IgD-negative memory B cell (primary cell): ENCODE measurements around the gene HSD3B7. TPM values are rescaled to one million over a fixed set of nuclear protein-coding genes. Genes with fewer than 3 reads are reported as not detected.

ENCODE experiments used
- H3K27ac Mint-ChIP-seq, 3 donors: one replicate each; pipeline ENCODE4 v1.8.0; 2020 to 2022; ENCODE audit warnings: mild to moderate bottlenecking in 3 of 3, mixed read lengths in 3 of 3, moderate library complexity in 1 of 3
- H3K27me3 Mint-ChIP-seq: one replicate; pipeline ENCODE4 v1.8.0; 2021; ENCODE audit warnings: mixed read lengths
- H3K36me3 Mint-ChIP-seq: one replicate; pipeline ENCODE4 v1.8.0; 2020; ENCODE audit warnings: mild to moderate bottlenecking, mixed read lengths
- H3K4me1 Mint-ChIP-seq, 3 donors: one replicate each; pipeline ENCODE4 v1.8.0; 2020 to 2022; ENCODE audit warnings: mixed read lengths in 3 of 3, mild to moderate bottlenecking in 1 of 3
- H3K4me3 Mint-ChIP-seq, 4 donors: one replicate each; pipeline ENCODE4 v1.8.0; 2020 to 2022; ENCODE audit warnings: mild to moderate bottlenecking in 4 of 4, mixed read lengths in 4 of 4, moderate library complexity in 3 of 4
- H3K9me3 Mint-ChIP-seq, 3 donors: one replicate each; pipeline ENCODE4 v1.8.0; 2020 to 2021; ENCODE audit warnings: mixed read lengths in 3 of 3, mild to moderate bottlenecking in 1 of 3
- polyA plus RNA-seq: library from polyadenylated mRNA; unstranded; fragments of 300-500 nt; fragmentation: Illumina TruSeq; gene quantifications from one replicate; pipeline ENCODE4 v1.2.3, GENCODE V29; 2021

HSD3B7 gene
- polyA plus RNA-seq, 1 donor from 2014 or later = not detected

DNA sequence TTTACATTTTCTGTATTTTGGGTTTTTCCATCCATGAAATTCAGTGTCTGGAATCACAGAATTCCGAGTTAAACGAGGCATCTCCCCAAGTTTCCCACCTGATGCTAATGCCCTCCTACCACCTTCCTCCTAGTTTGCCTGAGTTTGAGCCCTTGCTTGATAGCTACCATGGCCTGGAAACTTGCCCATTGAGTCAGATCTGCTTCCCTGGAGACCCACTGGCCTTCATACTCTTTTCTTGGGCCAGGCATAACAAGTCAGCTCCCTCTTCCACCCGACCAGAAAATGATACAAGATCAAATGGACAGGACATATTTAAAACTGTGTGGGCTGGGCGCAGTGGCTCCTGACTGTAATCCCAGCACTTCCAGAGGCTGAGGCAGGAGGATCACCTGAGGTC, 17.2 kb upstream of the HSD3B7 start:
- no peaks in the 10 kb centered on the region for H3K9me3 Mint-ChIP-seq
- H3K36me3 Mint-ChIP-seq = peaks cover 12% of the 10 kb centered on the region
- H3K27me3 Mint-ChIP-seq = no peaks in the 10 kb centered on the region
- H3K4me1 Mint-ChIP-seq = peaks cover 2 to 5% (median 2%) of the 10 kb centered on the region in 3 donors
- H3K27ac Mint-ChIP-seq = peak overlapping the region in 1 of 3 donors; percentile 72
- no peak overlapping the region for H3K4me3 Mint-ChIP-seq

DNA sequence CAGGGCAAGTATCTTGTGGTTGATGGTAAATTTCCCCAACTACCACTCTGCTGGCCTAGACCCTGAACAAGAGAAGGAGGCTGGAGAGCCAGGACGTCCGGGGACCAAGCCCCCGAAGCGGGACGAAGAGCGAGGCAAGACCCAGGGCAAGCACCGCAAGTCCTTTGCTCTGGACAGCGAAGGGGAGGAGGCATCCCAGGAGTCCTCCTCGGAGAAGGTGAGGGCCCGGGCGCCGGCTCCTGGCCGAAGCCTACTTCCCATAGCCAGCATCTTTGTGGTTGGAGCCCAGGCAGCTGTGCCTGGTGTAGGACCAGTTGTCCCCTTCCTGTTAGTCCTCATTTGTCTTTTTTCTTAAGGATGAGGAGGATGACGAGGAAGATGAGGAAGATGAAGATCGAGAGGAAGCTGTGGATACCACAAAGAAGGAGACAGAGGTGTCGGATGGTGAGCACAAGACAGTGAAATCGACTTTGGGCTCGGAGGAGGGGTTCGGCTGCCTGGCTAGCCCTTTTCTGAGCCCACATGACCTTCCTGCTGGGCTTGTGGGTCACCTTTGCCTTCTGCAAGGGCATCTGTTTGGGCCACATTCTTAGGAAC, 15.7 kb upstream of the HSD3B7 start:
- H3K27me3 Mint-ChIP-seq = no peaks in the 10 kb centered on the region
- peaks cover 12% of the 10 kb centered on the region for H3K36me3 Mint-ChIP-seq
- H3K27ac Mint-ChIP-seq = peak overlapping the region in 1 of 3 donors; percentile 49
- H3K9me3 Mint-ChIP-seq = no peaks in the 10 kb centered on the region
- H3K4me3 Mint-ChIP-seq = no peak overlapping the region
- H3K4me1 Mint-ChIP-seq = peaks cover 0 to 2% (median 2%) of the 10 kb centered on the region in 3 donors

DNA sequence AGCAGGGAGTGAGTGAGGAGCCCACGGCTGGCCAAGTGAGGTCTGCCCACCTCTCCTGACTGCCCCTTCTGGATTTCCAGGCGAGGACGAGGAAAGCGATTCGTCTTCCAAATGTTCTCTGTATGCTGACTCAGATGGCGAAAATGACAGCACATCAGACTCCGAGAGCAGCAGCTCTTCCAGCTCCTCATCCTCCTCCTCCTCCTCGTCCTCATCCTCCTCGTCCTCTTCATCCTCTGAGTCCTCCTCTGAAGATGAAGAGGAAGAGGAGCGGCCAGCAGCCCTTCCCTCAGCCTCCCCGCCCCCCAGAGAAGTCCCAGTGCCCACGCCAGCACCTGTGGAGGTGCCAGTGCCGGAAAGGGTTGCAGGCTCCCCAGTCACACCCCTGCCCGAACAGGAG, 13.7 kb upstream of the HSD3B7 start:
- peaks cover 13% of the 10 kb centered on the region for H3K36me3 Mint-ChIP-seq
- no peaks in the 10 kb centered on the region for H3K9me3 Mint-ChIP-seq
- no peak overlapping the region for H3K27ac Mint-ChIP-seq
- no peaks in the 10 kb centered on the region for H3K27me3 Mint-ChIP-seq
- no peak overlapping the region for H3K4me3 Mint-ChIP-seq
- peaks cover 0 to 2% (median 0%) of the 10 kb centered on the region in 3 donors for H3K4me1 Mint-ChIP-seq

DNA sequence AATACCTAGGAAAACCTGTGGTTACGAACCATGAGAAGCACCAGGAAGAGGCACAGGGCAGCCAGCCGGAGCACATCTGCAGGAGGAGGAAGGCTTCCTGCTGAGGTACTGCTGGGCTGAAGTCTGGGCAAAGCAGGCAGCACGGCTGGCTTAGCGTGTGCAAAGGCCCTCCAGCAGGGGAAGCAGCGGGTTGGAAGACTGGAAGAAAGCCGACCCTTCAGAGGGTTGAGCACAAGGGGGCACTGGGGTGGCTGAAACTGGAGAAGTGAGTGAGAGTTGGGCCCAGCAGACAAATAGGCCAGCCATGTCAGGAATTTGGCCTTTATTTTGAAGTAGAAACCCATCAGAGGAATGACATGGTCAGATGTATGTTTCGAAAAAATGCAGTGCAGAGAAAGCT, 12.1 kb upstream of the HSD3B7 start:
- H3K36me3 Mint-ChIP-seq = peaks cover 8% of the 10 kb centered on the region
- peak overlapping the region in 1 of 4 donors; percentile 55 for H3K4me3 Mint-ChIP-seq
- peak overlapping the region in 1 of 3 donors; percentile 80 for H3K27ac Mint-ChIP-seq
- H3K27me3 Mint-ChIP-seq = no peaks in the 10 kb centered on the region
- no peaks in the 10 kb centered on the region for H3K9me3 Mint-ChIP-seq
- no peaks in the 10 kb centered on the region for H3K4me1 Mint-ChIP-seq

DNA sequence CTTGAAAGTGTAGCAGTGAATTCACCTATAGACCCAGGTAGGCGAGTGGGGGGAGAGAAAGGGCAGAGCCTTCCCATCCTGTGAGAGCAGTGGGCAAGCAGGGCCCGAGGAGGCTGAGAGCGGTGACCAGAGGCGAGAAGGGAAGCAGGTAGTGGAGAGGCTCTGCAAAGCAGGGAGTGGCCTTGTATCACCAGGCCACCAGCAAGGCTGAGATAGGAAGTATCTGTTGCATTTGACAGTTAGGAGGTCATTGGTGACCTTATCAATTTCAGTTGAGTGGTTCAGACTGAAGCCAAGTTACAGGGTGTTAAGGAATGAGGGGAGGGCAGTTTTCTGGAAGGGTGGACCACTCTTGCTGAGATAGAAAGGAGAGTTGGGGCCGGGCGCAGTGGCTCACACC, 10.7 kb upstream of the HSD3B7 start:
- Mint-ChIP-seq H3K4me1 (peaks cover 0 to 2% (median 0%) of the 10 kb centered on the region in 3 donors), H3K9me3 (no peaks in the 10 kb centered on the region), H3K27ac (peak overlapping the region in 1 of 3 donors; percentile 59), H3K4me3 (no peak overlapping the region), H3K27me3 (no peaks in the 10 kb centered on the region), H3K36me3 (peaks cover 10% of the 10 kb centered on the region)

DNA sequence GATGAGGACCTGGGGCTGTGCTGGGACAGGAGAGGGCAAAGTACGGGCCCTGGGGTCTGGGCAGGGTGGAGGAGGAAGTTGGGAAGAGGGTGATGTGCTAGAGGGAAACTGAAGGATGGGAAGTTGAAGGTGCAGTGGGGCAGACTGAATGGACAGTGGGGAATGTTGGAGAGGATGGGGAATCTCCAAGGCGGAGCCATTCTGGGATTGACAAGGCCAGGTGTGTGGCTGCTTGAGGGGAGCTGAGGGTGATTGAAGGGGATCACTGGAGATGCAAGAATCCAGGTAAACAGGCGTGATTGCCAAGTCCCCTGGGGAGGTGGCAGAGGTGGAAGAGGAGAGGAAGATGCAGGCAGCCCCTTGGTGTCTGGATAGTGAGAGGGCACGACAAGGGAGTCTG, 8.5 kb upstream of the HSD3B7 start:
- H3K4me1 Mint-ChIP-seq = peaks cover 0 to 2% (median 0%) of the 10 kb centered on the region in 3 donors
- H3K27me3 Mint-ChIP-seq = no peaks in the 10 kb centered on the region
- H3K4me3 Mint-ChIP-seq = peak overlapping the region in 1 of 4 donors; percentile 72
- H3K9me3 Mint-ChIP-seq = no peaks in the 10 kb centered on the region
- peak overlapping the region in 1 of 3 donors; percentile 92 for H3K27ac Mint-ChIP-seq
- H3K36me3 Mint-ChIP-seq = peaks cover 8% of the 10 kb centered on the region

DNA sequence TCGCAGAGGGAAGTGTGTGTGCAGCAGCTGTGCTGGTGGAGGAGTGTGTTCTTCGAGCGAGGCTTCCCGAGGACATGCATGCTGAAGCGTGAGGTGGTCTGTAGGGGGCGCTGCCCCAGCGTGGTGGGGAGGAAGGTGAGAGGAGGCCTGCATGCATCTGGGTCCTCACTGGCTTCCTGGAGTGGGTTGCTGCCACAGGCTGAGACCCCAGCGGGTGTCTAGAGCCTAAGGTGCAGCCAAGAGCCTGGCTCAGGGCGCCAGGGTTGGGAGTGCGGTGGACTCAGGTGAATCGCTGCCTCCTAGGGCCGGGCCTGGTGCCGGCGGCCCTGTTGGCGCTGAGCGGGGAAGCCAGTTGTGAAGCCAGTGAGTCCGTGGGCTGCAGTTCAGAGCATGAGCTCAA, 7.5 kb upstream of the HSD3B7 start:
- no peak overlapping the region for H3K4me3 Mint-ChIP-seq
- no peaks in the 10 kb centered on the region for H3K27me3 Mint-ChIP-seq
- peaks cover 6% of the 10 kb centered on the region for H3K36me3 Mint-ChIP-seq
- H3K27ac Mint-ChIP-seq = no peak overlapping the region
- peaks cover 0 to 2% (median 0%) of the 10 kb centered on the region in 3 donors for H3K4me1 Mint-ChIP-seq
- H3K9me3 Mint-ChIP-seq = no peaks in the 10 kb centered on the region

DNA sequence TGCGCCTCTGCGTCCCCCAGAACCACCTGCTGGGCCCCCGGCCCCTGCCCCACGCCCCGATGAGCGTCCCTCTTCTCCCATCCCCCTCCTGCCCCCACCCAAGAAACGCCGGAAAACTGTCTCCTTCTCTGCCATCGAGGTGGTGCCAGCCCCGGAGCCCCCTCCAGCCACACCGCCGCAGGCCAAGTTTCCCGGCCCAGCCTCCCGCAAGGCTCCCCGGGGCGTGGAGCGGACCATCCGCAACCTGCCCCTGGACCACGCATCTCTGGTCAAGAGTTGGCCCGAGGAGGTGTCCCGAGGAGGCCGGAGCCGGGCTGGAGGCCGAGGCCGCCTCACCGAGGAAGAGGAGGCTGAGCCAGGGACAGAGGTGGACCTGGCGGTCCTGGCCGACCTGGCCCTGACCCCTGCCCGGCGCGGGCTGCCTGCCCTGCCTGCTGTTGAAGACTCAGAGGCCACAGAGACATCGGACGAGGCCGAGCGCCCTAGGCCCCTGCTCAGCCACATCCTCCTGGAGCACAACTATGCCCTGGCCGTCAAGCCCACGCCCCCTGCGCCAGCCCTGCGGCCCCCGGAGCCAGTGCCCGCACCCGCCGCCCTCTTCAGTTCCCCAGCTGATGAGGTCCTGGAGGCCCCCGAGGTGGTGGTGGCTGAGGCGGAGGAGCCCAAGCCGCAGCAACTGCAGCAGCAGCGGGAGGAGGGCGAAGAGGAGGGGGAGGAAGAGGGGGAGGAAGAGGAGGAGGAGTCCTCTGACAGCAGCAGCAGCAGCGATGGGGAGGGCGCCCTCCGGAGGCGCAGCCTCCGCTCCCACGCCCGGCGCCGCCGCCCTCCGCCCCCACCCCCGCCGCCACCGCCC, 5.6 kb upstream of the HSD3B7 start:
- Mint-ChIP-seq H3K4me1 (peaks cover 0 to 2% (median 0%) of the 10 kb centered on the region in 3 donors), H3K36me3 (peaks cover 4% of the 10 kb centered on the region), H3K27me3 (no peaks in the 10 kb centered on the region), H3K9me3 (no peaks in the 10 kb centered on the region), H3K27ac (no peak overlapping the region), H3K4me3 (no peak overlapping the region)

DNA sequence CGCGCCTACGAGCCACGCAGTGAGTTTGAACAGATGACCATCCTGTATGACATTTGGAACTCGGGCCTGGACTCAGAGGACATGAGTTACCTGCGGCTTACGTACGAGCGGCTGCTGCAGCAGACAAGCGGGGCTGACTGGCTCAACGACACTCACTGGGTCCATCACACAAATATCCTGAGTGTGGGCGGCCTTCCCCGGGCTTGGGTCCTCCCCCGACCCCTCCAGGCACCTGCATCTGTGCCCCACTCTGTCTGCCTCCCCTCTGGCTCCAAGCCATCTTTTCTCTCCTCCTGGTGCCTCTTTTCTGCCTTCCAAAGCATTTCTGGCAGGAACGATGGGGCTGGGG, 5.0 kb upstream of the HSD3B7 start:
- Mint-ChIP-seq H3K27ac (no peak overlapping the region), H3K4me1 (peaks cover 0 to 2% (median 0%) of the 10 kb centered on the region in 3 donors), H3K27me3 (no peaks in the 10 kb centered on the region), H3K9me3 (no peaks in the 10 kb centered on the region), H3K36me3 (peaks cover 3% of the 10 kb centered on the region), H3K4me3 (no peak overlapping the region)

DNA sequence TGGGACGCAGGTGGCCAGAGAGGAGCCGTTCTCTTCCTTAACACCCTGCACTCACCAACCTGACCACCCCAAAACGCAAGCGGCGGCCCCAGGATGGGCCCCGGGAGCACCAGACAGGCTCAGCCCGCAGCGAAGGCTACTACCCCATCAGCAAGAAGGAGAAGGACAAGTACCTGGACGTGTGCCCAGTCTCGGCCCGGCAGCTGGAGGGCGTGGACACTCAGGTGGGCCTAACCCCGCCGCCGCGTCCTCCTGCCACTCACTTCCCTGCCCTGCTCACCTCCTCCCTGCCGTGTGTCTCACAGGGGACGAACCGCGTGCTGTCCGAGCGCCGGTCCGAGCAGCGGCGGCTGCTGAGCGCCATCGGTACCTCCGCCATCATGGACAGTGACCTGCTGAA, 4.6 kb upstream of the HSD3B7 start:
- Mint-ChIP-seq H3K4me3 (no peak overlapping the region), H3K4me1 (peaks cover 0 to 4% (median 0%) of the 10 kb centered on the region in 3 donors), H3K27me3 (no peaks in the 10 kb centered on the region), H3K27ac (no peak overlapping the region), H3K9me3 (no peaks in the 10 kb centered on the region), H3K36me3 (peaks cover 3% of the 10 kb centered on the region)

DNA sequence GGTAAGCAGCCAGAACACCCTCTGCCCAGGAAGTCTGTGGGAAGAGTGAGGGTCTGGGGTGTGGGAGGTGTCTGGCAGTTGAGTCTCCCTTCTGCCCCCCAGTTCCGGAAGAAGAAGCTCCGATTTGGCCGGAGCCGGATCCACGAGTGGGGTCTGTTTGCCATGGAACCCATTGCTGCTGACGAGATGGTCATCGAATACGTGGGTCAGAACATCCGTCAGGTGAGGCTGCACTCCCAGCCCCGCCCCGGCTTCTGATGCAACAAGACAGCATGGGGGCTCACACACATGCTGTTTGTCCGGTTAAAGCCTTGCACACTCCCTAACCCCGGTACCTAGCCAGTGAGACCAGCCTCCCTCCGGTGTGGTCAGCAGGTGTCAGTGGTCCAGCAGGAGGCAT, 4.0 kb upstream of the HSD3B7 start:
- Mint-ChIP-seq H3K27ac (no peak overlapping the region), H3K9me3 (no peaks in the 10 kb centered on the region), H3K27me3 (no peaks in the 10 kb centered on the region), H3K4me1 (peaks cover 0 to 4% (median 0%) of the 10 kb centered on the region in 3 donors), H3K4me3 (no peak overlapping the region), H3K36me3 (peaks cover 3% of the 10 kb centered on the region)

DNA sequence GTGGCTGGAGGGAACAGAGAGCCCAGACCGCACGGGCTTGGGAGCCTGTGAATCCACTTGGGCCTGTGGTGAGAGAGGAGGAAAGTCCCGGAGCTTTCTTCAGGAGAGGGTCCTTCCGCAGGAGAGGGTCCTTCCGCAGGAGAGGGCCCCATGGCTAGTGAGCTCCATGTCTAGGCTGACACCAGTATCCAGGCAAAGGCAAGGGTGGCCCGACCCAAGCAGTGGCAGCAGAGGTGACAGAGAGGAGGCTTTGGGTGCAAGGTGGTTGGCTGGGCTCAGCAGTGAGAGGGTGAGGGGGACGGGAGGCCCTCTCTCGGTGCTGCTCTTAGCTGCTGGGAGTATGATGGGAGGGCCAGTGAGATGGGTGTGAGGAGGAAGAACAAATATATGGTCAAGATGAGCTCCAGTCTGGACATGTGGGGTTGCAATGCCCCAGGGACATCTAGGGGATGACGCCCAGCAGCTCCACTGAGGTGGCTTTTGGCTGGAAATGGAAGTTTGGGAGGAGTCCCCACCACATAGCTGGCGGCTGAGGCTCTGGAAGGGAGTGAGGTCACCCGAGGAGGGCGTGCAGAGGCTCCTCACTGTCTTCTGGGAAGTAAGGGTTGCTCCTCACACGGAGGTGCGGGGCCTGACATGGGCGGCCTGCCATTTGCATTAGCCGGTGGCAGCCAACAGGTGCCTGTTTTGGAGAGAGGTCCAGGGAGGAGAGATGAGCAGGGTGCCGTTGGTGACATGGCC, 2.3 kb upstream of the HSD3B7 start:
- no peaks in the 10 kb centered on the region for H3K9me3 Mint-ChIP-seq
- H3K27me3 Mint-ChIP-seq = no peaks in the 10 kb centered on the region
- peaks cover 3% of the 10 kb centered on the region for H3K36me3 Mint-ChIP-seq
- H3K4me1 Mint-ChIP-seq = peaks cover 0 to 4% (median 0%) of the 10 kb centered on the region in 3 donors
- peak overlapping the region in 1 of 4 donors; percentile 52 for H3K4me3 Mint-ChIP-seq
- no peak overlapping the region for H3K27ac Mint-ChIP-seq

DNA sequence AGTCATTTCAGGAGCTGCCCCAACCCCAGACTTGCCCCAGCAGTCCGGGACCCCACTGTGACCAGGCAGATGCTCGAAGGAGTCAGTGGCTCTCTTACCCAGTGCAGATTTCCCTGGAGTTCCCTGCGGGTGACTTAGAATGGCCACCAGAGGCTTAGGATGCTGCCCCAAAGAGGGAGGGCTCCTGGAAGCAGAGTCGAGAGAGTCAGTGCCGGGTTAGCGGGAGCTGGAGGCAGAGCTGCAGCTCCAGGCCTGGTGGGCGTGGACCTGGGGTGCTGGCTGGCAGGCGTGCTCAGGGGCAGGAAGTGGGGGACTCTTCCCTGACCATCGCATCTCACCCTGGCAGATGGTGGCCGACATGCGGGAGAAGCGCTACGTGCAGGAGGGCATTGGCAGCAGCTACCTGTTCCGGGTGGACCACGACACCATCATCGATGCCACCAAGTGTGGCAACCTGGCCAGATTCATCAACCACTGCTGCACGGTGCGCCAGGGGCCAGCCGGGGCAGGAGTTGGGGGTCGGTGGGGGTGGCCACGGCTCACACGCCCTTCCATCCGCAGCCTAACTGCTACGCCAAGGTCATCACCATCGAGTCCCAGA, 1.6 kb upstream of the HSD3B7 start:
- Mint-ChIP-seq H3K27me3 (no peaks in the 10 kb centered on the region), H3K4me3 (peak overlapping the region in 1 of 4 donors; percentile 52), H3K36me3 (peaks cover 3% of the 10 kb centered on the region), H3K27ac (no peak overlapping the region), H3K4me1 (peaks cover 0 to 4% (median 0%) of the 10 kb centered on the region in 3 donors), H3K9me3 (no peaks in the 10 kb centered on the region)

DNA sequence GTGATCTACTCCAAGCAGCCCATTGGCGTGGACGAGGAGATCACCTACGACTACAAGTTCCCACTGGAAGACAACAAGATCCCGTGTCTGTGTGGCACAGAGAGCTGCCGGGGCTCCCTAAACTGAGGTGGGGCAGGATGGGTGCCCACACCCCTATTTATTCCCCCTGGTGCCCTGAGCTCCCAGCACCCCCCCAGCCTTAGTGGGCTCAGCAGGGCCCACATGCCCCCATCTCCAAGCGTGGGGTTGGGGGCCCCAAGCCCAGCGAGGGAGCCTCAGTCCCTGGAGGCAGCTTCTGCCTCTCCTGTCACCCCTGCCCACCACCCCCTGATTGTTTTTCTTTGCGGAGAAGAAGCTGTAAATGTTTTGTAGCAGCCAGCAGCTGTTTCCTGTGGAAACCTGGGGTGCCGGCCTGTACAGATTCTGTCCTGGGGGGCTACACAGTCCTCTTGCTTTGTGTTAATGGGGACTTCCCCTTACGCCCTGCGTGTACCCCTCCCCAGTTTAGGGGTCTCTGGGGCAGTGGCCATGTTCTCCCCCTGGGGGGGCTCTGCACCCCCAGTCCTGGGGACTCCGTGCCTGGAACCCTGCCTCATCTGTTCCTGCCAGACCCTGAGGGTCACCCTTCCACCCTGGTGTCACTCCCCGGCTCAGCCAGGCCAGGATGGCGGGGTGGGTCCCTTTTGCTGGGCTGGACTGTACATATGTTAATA, 953 bp upstream of the HSD3B7 start:
- Mint-ChIP-seq H3K27me3 (no peaks in the 10 kb centered on the region), H3K4me3 (no peak overlapping the region), H3K36me3 (no peaks in the 10 kb centered on the region), H3K27ac (no peak overlapping the region), H3K9me3 (no peaks in the 10 kb centered on the region), H3K4me1 (peaks cover 0 to 2% (median 0%) of the 10 kb centered on the region in 3 donors)
